Measurements from ENCODE around the gene SPHK2. TPM values are rescaled to one million over a fixed set of nuclear protein-coding genes. Genes with fewer than 3 reads are reported as not detected.
"Not testable (repeated sequence)": the region's sequence is repeated elsewhere in the genome, so short reads cannot be mapped to it uniquely, and the experiment has no call there.

The SPHK2 gene
- polyA plus RNA-seq, 1 of the 3 experiments (the other 2 are of a cell fraction): 14.8 TPM

DNA sequence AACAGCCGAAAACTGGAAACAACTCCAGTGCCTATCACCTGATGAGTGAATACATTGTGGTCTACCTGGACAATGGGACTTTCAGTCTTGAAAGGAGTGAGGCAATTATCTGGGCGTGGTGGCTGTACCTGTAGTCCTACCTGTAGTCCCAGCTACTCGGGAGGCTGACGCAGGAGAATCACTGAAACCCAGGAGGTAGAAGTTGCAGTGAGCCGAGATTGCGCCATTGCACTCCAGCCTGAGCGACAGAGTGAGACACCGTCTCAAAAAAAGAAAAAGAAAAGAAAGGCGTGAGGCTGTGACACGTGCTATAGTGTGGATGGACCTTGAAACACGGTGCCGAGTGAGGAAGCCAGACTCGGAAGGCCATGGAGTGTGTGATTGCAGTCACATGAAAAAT, 57.6 kb downstream of the SPHK2 start:
- Histone ChIP-seq H3K27me3 (ENCODE audit: insufficient read depth) (no peaks in the 10 kb centered on the region), H3K9ac (no peak overlapping the region), H3K9me3 (no peaks in the 10 kb centered on the region), H3K9me2 (no peaks in the 10 kb centered on the region), H3K36me3 (replicated peaks in 1 of 2; ENCODE audit: control insufficient read depth in 1 of 2, insufficient read depth in 2 of 2, low read length in 1 of 2) (no peaks in the 10 kb centered on the region), H3K4me2 (no peak overlapping the region), H4K20me1 (ENCODE audit: insufficient read depth) (no peaks in the 10 kb centered on the region), H3K4me3 (ENCODE audit: low read depth in 2 of 2, low read length in 1 of 2) (no peak overlapping the region), H3K4me1 (ENCODE audit: control insufficient read depth in 1 of 2, insufficient read depth in 2 of 2, low read depth in 1 of 2, low read length in 1 of 2) (peaks cover 0 to 8% of the 10 kb centered on the region in 2 experiments; a peak in 1 of 4 replicates), H3F3A (replicated peaks; ENCODE audit: insufficient read depth) (no peaks in the 10 kb centered on the region), H3K79me2 (ENCODE audit: insufficient read depth) (no peaks in the 10 kb centered on the region), H2AFZ (ENCODE audit: low read depth) (no peak overlapping the region), H3K27ac (ENCODE audit: low read depth in 2 of 2, low read length in 1 of 2) (no peak overlapping the region)
- TF ChIP-seq CHD2 (IDR thresholded peaks at IDR 0.05; ENCODE audit: low read length, partially characterized antibody) (no peak), RFX5 (IDR thresholded peaks at IDR 0.05; ENCODE audit: low read length) (no peak), SMC3 (IDR thresholded peaks at IDR 0.05; ENCODE audit: low read depth, low read length) (no peak), EZH2phosphoT487 (IDR thresholded peaks at IDR 0.05; ENCODE audit: borderline replicate concordance, low read depth) (no peak), GATA2 (CRISPR knock-in tag; IDR thresholded peaks at IDR 0.05) (no peak), TCF12 (IDR thresholded peaks at IDR 0.05) (no peak), TEAD4 (IDR thresholded peaks at IDR 0.05; ENCODE audit: borderline replicate concordance, insufficient read depth) (no peak), ELF1 (IDR thresholded peaks at IDR 0.05) (no peak), RCOR1 (IDR thresholded peaks at IDR 0.05; ENCODE audit: low read length) (no peak), POLR2AphosphoS5 (IDR thresholded peaks at IDR 0.05; ENCODE audit: low read depth, low read length) (no peak), YY1 (IDR thresholded peaks at IDR 0.05; ENCODE audit: low read depth) (no peak), NFIC (IDR thresholded peaks at IDR 0.05; ENCODE audit: borderline replicate concordance) (no peak), GABPA (IDR thresholded peaks at IDR 0.05; ENCODE audit: low read depth) (no peak), NRF1 (IDR thresholded peaks at IDR 0.05; ENCODE audit: low read depth, low read length) (no peak)
- TF ChIP-seq, protein P1, sequence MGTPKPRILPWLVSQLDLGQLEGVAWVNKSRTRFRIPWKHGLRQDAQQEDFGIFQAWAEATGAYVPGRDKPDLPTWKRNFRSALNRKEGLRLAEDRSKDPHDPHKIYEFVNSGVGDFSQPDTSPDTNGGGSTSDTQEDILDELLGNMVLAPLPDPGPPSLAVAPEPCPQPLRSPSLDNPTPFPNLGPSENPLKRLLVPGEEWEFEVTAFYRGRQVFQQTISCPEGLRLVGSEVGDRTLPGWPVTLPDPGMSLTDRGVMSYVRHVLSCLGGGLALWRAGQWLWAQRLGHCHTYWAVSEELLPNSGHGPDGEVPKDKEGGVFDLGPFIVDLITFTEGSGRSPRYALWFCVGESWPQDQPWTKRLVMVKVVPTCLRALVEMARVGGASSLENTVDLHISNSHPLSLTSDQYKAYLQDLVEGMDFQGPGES (IDR thresholded peaks at IDR 0.05; ENCODE audit: low read depth, low read length): no peak
- TF ChIP-seq, protein P2, sequence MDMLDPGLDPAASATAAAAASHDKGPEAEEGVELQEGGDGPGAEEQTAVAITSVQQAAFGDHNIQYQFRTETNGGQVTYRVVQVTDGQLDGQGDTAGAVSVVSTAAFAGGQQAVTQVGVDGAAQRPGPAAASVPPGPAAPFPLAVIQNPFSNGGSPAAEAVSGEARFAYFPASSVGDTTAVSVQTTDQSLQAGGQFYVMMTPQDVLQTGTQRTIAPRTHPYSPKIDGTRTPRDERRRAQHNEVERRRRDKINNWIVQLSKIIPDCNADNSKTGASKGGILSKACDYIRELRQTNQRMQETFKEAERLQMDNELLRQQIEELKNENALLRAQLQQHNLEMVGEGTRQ (IDR thresholded peaks at IDR 0.05; ENCODE audit: borderline replicate concordance, low read depth, low read length): no peak
- ChIA-PET POLR2A (no interaction called here), CTCF (interaction anchor here (0.6 to 3.4 kb wide), 2 partner anchors 13 to 118 kb away, joined by 3 to 13 read pairs; no protein-coding TSS in a partner anchor)
- DNase-seq: no peak
- 85% methylated on average over 13 of the region's 13 CpGs for WGBS (ENCODE audit: low lambda C conversion rate)

DNA sequence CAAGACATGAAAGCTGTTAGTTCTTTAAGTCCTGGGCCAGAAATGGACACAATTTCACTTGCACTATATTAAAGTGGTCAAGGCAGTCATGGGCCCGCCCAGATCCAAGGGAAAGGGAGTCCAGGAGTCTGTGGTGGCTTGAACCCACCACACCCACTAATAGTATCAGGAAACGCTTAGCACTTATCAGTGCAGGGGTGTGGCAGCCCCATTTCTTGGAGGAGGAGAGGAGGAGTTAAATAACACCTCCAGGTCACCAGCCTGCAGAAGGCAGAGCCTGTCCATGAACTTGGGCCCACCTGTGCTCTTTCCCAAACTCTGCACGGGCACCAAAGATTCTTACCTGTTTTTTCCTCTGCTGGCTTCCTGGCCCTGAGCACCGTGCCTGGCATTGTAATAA, 58.9 kb downstream of the SPHK2 start:
- WGBS (ENCODE audit: low lambda C conversion rate): 76% methylated on average over 4 of the region's 4 CpGs
- ChIA-PET CTCF (interaction anchor here (1.0 to 1.1 kb wide), 2 partner anchors 32 to 34 kb away, joined by 3 to 4 read pairs; partner anchors contain the start of gene CA11), POLR2A (interaction anchor here (0.6 kb wide), 1 partner anchor 32 kb away, joined by 3 read pairs; the partner anchor contains the start of gene CA11)

DNA sequence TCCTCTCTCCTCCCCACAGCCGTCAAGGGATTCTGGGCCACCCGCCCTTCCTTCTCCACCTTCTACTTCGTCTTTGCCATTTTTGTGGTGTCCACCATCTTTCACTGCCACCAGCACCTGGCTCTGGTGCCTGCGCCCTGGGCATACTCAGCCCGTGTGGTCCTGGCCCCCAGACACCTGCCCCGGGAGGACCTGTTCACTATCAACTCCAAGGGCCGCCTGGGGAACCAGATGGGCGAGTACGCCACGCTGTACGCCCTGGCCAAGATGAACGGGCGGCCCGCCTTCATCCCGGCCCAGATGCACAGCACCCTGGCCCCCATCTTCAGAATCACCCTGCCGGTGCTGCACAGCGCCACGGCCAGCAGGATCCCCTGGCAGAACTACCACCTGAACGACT, 60.7 kb downstream of the SPHK2 start:
- CTCF ChIA-PET: not testable (repeated sequence)

More for the DNA sequence above, 58.9 kb downstream of the SPHK2 start:
- no peak overlapping the region for H3K9ac ChIP-seq
- no peaks in the 10 kb centered on the region for H3K9me2 ChIP-seq
- no peak overlapping the region for H3K4me3 ChIP-seq (ENCODE audit: low read depth in 2 of 2, low read length in 1 of 2)
- H3K4me1 ChIP-seq (ENCODE audit: control insufficient read depth in 1 of 2, insufficient read depth in 2 of 2, low read depth in 1 of 2, low read length in 1 of 2): peaks cover 0 to 8% of the 10 kb centered on the region in 2 experiments; a peak in 1 of 4 replicates
- H3K27ac ChIP-seq (ENCODE audit: low read depth in 2 of 2, low read length in 1 of 2): no peak overlapping the region
- DNase-seq: no peak
- no peak for TF ChIP-seq MXI1 (IDR thresholded peaks at IDR 0.05; ENCODE audit: low read depth, low read length)
- TF ChIP-seq, protein P3, sequence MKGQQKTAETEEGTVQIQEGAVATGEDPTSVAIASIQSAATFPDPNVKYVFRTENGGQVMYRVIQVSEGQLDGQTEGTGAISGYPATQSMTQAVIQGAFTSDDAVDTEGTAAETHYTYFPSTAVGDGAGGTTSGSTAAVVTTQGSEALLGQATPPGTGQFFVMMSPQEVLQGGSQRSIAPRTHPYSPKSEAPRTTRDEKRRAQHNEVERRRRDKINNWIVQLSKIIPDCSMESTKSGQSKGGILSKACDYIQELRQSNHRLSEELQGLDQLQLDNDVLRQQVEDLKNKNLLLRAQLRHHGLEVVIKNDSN (IDR thresholded peaks at IDR 0.05; ENCODE audit: borderline replicate concordance, low read depth): no peak
- no peak for TF ChIP-seq TEAD4 (IDR thresholded peaks at IDR 0.05; ENCODE audit: borderline replicate concordance, insufficient read depth)
- TF ChIP-seq TCF12 (IDR thresholded peaks at IDR 0.05): no peak
- TF ChIP-seq FOXJ3 (CRISPR knock-in tag; IDR thresholded peaks at IDR 0.05): no peak
- TF ChIP-seq SMC3 (IDR thresholded peaks at IDR 0.05; ENCODE audit: low read depth, low read length): no peak
- no peak for TF ChIP-seq GABPA (IDR thresholded peaks at IDR 0.05; ENCODE audit: low read depth)
- TF ChIP-seq YY1 (IDR thresholded peaks at IDR 0.05; ENCODE audit: low read depth): no peak
- TF ChIP-seq, protein P4, sequence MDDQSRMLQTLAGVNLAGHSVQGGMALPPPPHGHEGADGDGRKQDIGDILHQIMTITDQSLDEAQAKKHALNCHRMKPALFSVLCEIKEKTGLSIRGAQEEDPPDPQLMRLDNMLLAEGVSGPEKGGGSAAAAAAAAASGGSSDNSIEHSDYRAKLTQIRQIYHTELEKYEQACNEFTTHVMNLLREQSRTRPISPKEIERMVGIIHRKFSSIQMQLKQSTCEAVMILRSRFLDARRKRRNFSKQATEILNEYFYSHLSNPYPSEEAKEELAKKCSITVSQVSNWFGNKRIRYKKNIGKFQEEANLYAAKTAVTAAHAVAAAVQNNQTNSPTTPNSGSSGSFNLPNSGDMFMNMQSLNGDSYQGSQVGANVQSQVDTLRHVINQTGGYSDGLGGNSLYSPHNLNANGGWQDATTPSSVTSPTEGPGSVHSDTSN (IDR thresholded peaks at IDR 0.05): no peak
- TF ChIP-seq EZH2phosphoT487 (IDR thresholded peaks at IDR 0.05; ENCODE audit: borderline replicate concordance, low read depth): no peak
- no peak overlapping the region for H3K4me2 ChIP-seq
- no peaks in the 10 kb centered on the region for H3F3A ChIP-seq (replicated peaks; ENCODE audit: insufficient read depth)
- no peaks in the 10 kb centered on the region for H4K20me1 ChIP-seq (ENCODE audit: insufficient read depth)
- no peaks in the 10 kb centered on the region for H3K36me3 ChIP-seq (replicated peaks in 1 of 2; ENCODE audit: control insufficient read depth in 1 of 2, insufficient read depth in 2 of 2, low read length in 1 of 2)
- H3K9me3 ChIP-seq: no peaks in the 10 kb centered on the region
- H2AFZ ChIP-seq (ENCODE audit: low read depth): no peak overlapping the region
- no peaks in the 10 kb centered on the region for H3K79me2 ChIP-seq (ENCODE audit: insufficient read depth)
- H3K27me3 ChIP-seq (ENCODE audit: insufficient read depth): no peaks in the 10 kb centered on the region

More for the DNA sequence above, 60.7 kb downstream of the SPHK2 start:
- H3K4me2 ChIP-seq; H4K20me1 ChIP-seq (ENCODE audit: insufficient read depth); H3K9me3 ChIP-seq; H3K79me2 ChIP-seq (ENCODE audit: insufficient read depth); DNase-seq; H3K36me3 ChIP-seq (replicated peaks in 1 of 2; ENCODE audit: control insufficient read depth in 1 of 2, insufficient read depth in 2 of 2, low read length in 1 of 2); H3K9ac ChIP-seq; H3K9me2 ChIP-seq; H3F3A ChIP-seq (replicated peaks; ENCODE audit: insufficient read depth); H3K4me1 ChIP-seq (ENCODE audit: control insufficient read depth in 1 of 2, insufficient read depth in 2 of 2, low read depth in 1 of 2, low read length in 1 of 2); H3K27me3 ChIP-seq (ENCODE audit: insufficient read depth); H3K27ac ChIP-seq (ENCODE audit: low read depth in 2 of 2, low read length in 1 of 2); POLR2A ChIA-PET; H3K4me3 ChIP-seq (ENCODE audit: low read depth in 2 of 2, low read length in 1 of 2); H2AFZ ChIP-seq (ENCODE audit: low read depth): not testable (repeated sequence)
- WGBS (ENCODE audit: low lambda C conversion rate): 77% methylated on average over 7 of the region's 19 CpGs

All from SK-N-SH (cell line).